ENCODE results near the gene TRIM33.
"Not testable (repeated sequence)": the region's sequence is repeated elsewhere in the genome, so short reads cannot be mapped to it uniquely, and the experiment has no call there.

The TRIM33 gene

GRCh38 chr1:114466334-114467014, 44.5 kb downstream of the TRIM33 start:
- no peak for DNase-seq (ENCODE audit: low read depth)

- no peak for DNase-seq (ENCODE audit: low read depth)
Measured at GRCh38 chr1:114462963-114463362, 48.0 kb downstream of the TRIM33 start.

- DNase-seq (ENCODE audit: low read depth), result no peak
Measured at GRCh38 chr1:114462341-114462740, 48.7 kb downstream of the TRIM33 start.

- DNase-seq (ENCODE audit: low read depth), result no peak
Measured at GRCh38 chr1:114458237-114458777, 52.7 kb downstream of the TRIM33 start.

- no peak for DNase-seq (ENCODE audit: low read depth)
Measured at GRCh38 chr1:114457675-114458236, 53.2 kb downstream of the TRIM33 start.

- no peak for DNase-seq (ENCODE audit: low read depth)
Measured at GRCh38 chr1:114456586-114456985, 54.4 kb downstream of the TRIM33 start.

GRCh38 chr1:114455102-114455785, 55.8 kb downstream of the TRIM33 start:
- no peak for DNase-seq (ENCODE audit: low read depth)

- no peak for DNase-seq (ENCODE audit: low read depth)
Measured at GRCh38 chr1:114454539-114454938, 56.5 kb downstream of the TRIM33 start.

- DNase-seq (ENCODE audit: low read depth), result no peak
Measured at GRCh38 chr1:114453361-114453784, 57.6 kb downstream of the TRIM33 start.

GRCh38 chr1:114448370-114449036, 62.5 kb downstream of the TRIM33 start:
- DNase-seq (ENCODE audit: low read depth), result no peak

- DNase-seq (ENCODE audit: low read depth), result no peak
Measured at GRCh38 chr1:114446198-114446597, 64.8 kb downstream of the TRIM33 start.

GRCh38 chr1:114443226-114443625, 67.8 kb downstream of the TRIM33 start:
- not testable (repeated sequence) for DNase-seq (ENCODE audit: low read depth)

GRCh38 chr1:114441332-114441731, 69.7 kb downstream of the TRIM33 start:
- no peak for DNase-seq (ENCODE audit: low read depth)

- no peak for DNase-seq (ENCODE audit: low read depth)
Measured at GRCh38 chr1:114439369-114439768, 71.6 kb downstream of the TRIM33 start.

- no peak for DNase-seq (ENCODE audit: low read depth)
Measured at GRCh38 chr1:114437812-114438211, 73.2 kb downstream of the TRIM33 start.

GRCh38 chr1:114436799-114437198, 74.2 kb downstream of the TRIM33 start:
- DNase-seq (ENCODE audit: low read depth), result no peak

GRCh38 chr1:114435088-114435715, 75.8 kb downstream of the TRIM33 start:
- no peak for DNase-seq (ENCODE audit: low read depth)

- DNase-seq (ENCODE audit: low read depth), result no peak
Measured at GRCh38 chr1:114431026-114431425, 80.0 kb downstream of the TRIM33 start.

GRCh38 chr1:114428083-114428754, 82.8 kb downstream of the TRIM33 start:
- DNase-seq (ENCODE audit: low read depth), result no peak

GRCh38 chr1:114427612-114428011, 83.4 kb downstream of the TRIM33 start:
- no peak for DNase-seq (ENCODE audit: low read depth)

GRCh38 chr1:114423455-114423854, 87.5 kb downstream of the TRIM33 start:
- DNase-seq (ENCODE audit: low read depth), result no peak
